Upper lobe of right lung (tissue), 1 donor: ENCODE data around the gene LHFPL6. TPM values are rescaled to one million over a fixed set of nuclear protein-coding genes. Genes with fewer than 3 reads are reported as not detected.

Experiments used
- ATAC-seq: fragments of 200-7000 bp; cut with Tn5 transposase; one replicate; pipeline ENCODE4 v1.9.1; 2020; ENCODE audit warnings: mild to moderate bottlenecking, moderate library complexity
- DNase-seq: peaks from one replicate; pipeline ENCODE4 v3.0.0-alpha.2; 2020
- H3K27ac ChIP-seq: fragments of 200-600 bp; one replicate; pipeline ENCODE4 v1.8.0; 2022
- H3K27me3 ChIP-seq: fragments of 200-600 bp; one replicate; pipeline ENCODE4 v1.8.0; 2022; ENCODE audit warnings: mild to moderate bottlenecking
- H3K36me3 ChIP-seq: fragments of 200-600 bp; one replicate; pipeline ENCODE4 v1.8.0; 2022
- H3K4me1 ChIP-seq: fragments of 200-600 bp; one replicate; pipeline ENCODE4 v1.8.0; 2022
- H3K4me3 ChIP-seq: fragments of 200-600 bp; one replicate; pipeline ENCODE4 v1.8.0; 2022; ENCODE audit warnings: mild to moderate bottlenecking
- H3K9me3 ChIP-seq: fragments of 200-600 bp; one replicate; pipeline ENCODE4 v1.8.0; 2022
- intact Hi-C: fragments of 100-400 bp; cut with DNase I; formaldehyde crosslinking; loops from one replicate; pipeline ENCODE4 v1.11.0; 2022
- total RNA-seq: library from RNA; stranded (reverse); fragmentation: NEBNext Ultra II Directional; extraction: Animal tissue kit (Norgen Biotek cat#: 25700); gene quantifications from one replicate; pipeline ENCODE4 v1.2.1, GENCODE V29; 2021
- TF ChIP-seq, protein P1 (sequence below): fragments of 200-600 bp; IDR thresholded peaks from one replicate; pipeline ENCODE4 v1.8.0; 2022; ENCODE audit warnings: antibody characterized with exemption
- donor health status: DM: no; HTN: yes; CAD: no; lungs with severe emphysema.

The LHFPL6 gene
- total RNA-seq, 1 donor from 2014 or later = 80.0 TPM

DNA sequence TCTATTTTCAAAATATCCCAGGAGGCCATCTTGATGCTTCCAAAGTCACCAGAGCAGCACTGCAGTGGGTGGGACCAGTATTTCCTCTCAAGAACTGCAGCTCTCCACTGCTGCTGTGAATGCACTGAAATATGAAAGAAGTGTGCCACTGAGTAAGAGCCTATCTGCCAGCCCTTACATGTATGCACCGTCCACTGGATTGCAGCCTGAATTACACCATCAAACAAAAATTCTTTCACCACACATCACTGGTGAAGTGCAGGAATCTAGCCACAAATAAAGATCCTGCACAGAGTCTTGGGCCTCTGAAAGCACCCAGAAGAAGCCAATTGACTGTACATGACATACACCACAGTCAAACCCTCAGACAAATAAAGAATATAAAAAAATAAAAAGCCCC lies 249.0 kb downstream of the LHFPL6 start:
- Histone ChIP-seq H3K4me3 (no peak overlapping the region), H3K4me1 (peaks cover 9% of the 10 kb centered on the region), H3K36me3 (no peaks in the 10 kb centered on the region), H3K27me3 (no peaks in the 10 kb centered on the region), H3K27ac (no peak overlapping the region), H3K9me3 (no peaks in the 10 kb centered on the region)
- intact Hi-C loops = no loop called here
- TF ChIP-seq, protein P1, sequence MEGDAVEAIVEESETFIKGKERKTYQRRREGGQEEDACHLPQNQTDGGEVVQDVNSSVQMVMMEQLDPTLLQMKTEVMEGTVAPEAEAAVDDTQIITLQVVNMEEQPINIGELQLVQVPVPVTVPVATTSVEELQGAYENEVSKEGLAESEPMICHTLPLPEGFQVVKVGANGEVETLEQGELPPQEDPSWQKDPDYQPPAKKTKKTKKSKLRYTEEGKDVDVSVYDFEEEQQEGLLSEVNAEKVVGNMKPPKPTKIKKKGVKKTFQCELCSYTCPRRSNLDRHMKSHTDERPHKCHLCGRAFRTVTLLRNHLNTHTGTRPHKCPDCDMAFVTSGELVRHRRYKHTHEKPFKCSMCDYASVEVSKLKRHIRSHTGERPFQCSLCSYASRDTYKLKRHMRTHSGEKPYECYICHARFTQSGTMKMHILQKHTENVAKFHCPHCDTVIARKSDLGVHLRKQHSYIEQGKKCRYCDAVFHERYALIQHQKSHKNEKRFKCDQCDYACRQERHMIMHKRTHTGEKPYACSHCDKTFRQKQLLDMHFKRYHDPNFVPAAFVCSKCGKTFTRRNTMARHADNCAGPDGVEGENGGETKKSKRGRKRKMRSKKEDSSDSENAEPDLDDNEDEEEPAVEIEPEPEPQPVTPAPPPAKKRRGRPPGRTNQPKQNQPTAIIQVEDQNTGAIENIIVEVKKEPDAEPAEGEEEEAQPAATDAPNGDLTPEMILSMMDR = no peak
- DNase-seq (no peak), ATAC-seq (no peak)

GRCh38 chr13:39350461-39350881 lies 252.5 kb downstream of the LHFPL6 start:
- DNase-seq (no peak), ATAC-seq (no peak)
- H3K9me3 ChIP-seq = no peaks in the 10 kb centered on the region
- H3K4me3 ChIP-seq = no peak overlapping the region
- H3K27me3 ChIP-seq = no peaks in the 10 kb centered on the region
- H3K27ac ChIP-seq = no peak overlapping the region
- TF ChIP-seq, protein P1 = no peak
- H3K36me3 ChIP-seq = no peaks in the 10 kb centered on the region
- intact Hi-C loops = no loop called here
- peaks cover 9% of the 10 kb centered on the region for H3K4me1 ChIP-seq

DNA sequence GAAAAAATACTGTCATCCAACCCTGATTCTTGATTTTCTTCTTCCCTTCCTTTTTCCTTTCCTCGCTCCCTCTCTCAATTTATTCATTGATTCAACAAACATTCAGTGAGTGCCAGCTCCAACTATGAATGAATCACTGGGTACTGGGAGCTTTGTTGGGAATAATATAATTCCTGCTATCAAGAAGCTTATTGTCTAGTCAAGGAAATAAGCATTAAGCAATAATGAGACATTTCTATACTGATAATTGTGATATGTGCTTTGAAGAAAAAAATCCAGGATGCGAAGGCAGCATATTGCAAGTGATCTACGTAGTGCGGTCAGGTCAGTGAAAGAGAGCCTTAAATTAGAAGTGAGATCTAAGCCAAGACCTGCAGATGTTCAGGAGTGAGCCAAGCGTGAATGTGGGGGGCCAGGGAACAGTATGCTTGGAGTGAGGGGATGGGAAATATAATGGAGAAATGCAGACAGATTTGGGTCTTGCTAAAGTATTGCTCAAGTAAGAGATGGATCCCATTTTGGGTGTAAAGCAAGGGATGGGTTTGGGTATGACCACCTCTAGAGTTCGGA lies 253.5 kb downstream of the LHFPL6 start:
- intact Hi-C loops = no loop called here
- H3K27ac ChIP-seq = no peak overlapping the region
- H3K4me3 ChIP-seq = no peak overlapping the region
- peaks cover 9% of the 10 kb centered on the region for H3K4me1 ChIP-seq
- DNase-seq = no peak
- H3K9me3 ChIP-seq = no peaks in the 10 kb centered on the region
- no peaks in the 10 kb centered on the region for H3K36me3 ChIP-seq
- no peak for ATAC-seq
- no peaks in the 10 kb centered on the region for H3K27me3 ChIP-seq
- TF ChIP-seq, protein P1 = no peak

DNA sequence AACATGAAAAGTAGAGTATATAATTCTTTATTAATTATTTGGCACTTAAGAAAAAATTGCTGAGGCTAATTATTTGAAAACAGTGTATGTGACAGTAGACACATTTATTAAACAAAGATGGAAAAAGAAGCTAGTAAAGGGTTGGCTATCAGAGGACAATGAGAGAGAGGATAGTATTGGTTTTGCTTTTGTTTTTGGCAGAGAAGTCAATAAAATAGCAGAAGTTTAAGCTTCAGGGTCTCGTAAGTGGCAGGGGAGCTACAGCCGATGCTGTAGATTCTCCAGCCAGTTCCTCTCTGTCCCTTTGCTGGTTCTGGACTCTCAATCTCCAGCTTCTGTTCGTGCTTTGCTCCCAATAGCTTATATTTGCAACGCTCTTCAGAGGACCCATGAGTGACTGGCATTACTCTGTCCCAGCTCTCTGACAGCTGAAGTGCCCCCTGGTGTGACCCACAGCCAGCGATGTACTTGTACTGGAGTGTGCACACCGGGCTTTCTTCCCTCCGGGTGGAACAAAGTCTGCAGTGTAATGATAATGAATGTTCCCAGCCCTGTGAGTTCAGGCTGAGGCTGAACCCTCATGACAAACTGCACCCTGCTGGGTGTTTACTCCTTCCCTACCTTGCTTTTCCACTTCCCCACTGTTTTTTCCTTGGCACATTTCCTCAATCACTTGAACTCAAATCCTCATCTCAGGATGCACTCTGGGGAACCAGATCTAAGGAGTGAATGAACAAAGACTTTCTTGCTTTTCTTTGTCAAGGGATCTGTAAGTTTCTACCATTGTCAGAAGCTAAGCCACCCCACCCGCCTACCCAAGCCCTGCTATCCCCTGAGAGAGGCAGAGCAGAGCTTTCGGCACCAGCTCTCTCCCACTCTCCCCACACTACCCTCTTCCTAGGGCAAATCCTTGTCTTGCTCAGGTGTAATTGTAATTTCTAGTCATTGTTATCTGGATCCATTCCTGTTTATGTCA lies 254.8 kb downstream of the LHFPL6 start:
- H3K27ac ChIP-seq = no peak overlapping the region
- intact Hi-C loops = no loop called here
- peak; percentile 67 for ATAC-seq
- H3K9me3 ChIP-seq = no peaks in the 10 kb centered on the region
- TF ChIP-seq, protein P1 = no peak
- no peaks in the 10 kb centered on the region for H3K27me3 ChIP-seq
- no peak for DNase-seq
- H3K4me3 ChIP-seq = no peak overlapping the region
- peaks cover 9% of the 10 kb centered on the region for H3K4me1 ChIP-seq
- no peaks in the 10 kb centered on the region for H3K36me3 ChIP-seq

DNA sequence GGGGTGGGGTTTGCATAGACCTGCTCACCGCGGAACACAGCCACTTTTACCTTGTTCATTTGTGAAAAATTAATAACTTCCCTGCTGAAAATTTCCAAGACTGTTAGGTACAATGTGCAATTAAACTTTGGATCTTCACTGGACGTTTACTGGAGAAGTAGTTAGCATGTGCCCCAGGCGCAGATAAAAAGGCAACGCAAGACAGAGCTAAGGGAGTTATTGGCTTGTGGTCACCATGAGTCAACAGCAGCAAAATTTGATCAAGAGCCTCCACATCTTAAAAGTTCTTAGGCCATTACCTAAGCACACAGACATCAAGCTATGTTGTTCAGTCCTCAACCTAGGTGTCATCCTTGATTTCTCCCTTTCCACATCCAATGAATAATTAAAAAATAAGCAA lies 257.0 kb downstream of the LHFPL6 start:
- intact Hi-C loops = no loop called here
- Histone ChIP-seq H3K4me1 (peaks cover 9% of the 10 kb centered on the region), H3K27me3 (no peaks in the 10 kb centered on the region), H3K4me3 (no peak overlapping the region), H3K36me3 (no peaks in the 10 kb centered on the region), H3K27ac (no peak overlapping the region), H3K9me3 (no peaks in the 10 kb centered on the region)
- TF ChIP-seq, protein P1 = no peak
- DNase-seq (no peak), ATAC-seq (no peak)
